ENCODE measurements around the gene SLCO6A1.

SLCO6A1 gene

GRCh38 chr5:102450313-102450990 lies 48.3 kb downstream of the SLCO6A1 start:
- H3K9ac ChIP-seq (ENCODE audit: low read length), result no peak overlapping the region
- H3K4me1 ChIP-seq (ENCODE audit: low read length), result peaks cover 4% of the 10 kb centered on the region; the same call in 1 of the 2 replicates
- TF ChIP-seq CTCF (IDR thresholded peaks at IDR 0.05; ENCODE audit: low read depth, low read length) (peak; percentile 44), EZH2phosphoT487 (IDR thresholded peaks at IDR 0.05; ENCODE audit: low read depth) (no peak)

GRCh38 chr5:102433473-102433872 lies 65.3 kb downstream of the SLCO6A1 start:
- no peak overlapping the region for H3K4me2 ChIP-seq (ENCODE audit: low read length)
- H4K20me1 ChIP-seq (ENCODE audit: insufficient read depth, low read length), result no peaks in the 10 kb centered on the region
- H3K9me3 ChIP-seq (ENCODE audit: insufficient read depth, low read length), result no peaks in the 10 kb centered on the region
- H3K36me3 ChIP-seq (replicated peaks; ENCODE audit: low read depth, low read length), result no peaks in the 10 kb centered on the region
- TF ChIP-seq EZH2phosphoT487 (IDR thresholded peaks at IDR 0.05; ENCODE audit: low read depth) (no peak), CTCF (IDR thresholded peaks at IDR 0.05; ENCODE audit: low read depth, low read length) (no peak)
- no peak overlapping the region for H3K27ac ChIP-seq (ENCODE audit: low read length)
- no peak overlapping the region for H3K4me3 ChIP-seq (ENCODE audit: low read length)
- no peaks in the 10 kb centered on the region for H3K79me2 ChIP-seq (ENCODE audit: low read length)
- no peak overlapping the region for H3K9ac ChIP-seq (ENCODE audit: low read length)
- no peaks in the 10 kb centered on the region for H3K27me3 ChIP-seq (ENCODE audit: low read depth, low read length)
- H3K4me1 ChIP-seq (ENCODE audit: low read length), result no peaks in the 10 kb centered on the region
- no peak overlapping the region for H2AFZ ChIP-seq (ENCODE audit: low read depth, low read length)

More at GRCh38 chr5:102450313-102450990, 48.3 kb downstream of the SLCO6A1 start:
- H4K20me1 ChIP-seq (ENCODE audit: insufficient read depth, low read length), result no peaks in the 10 kb centered on the region
- H3K4me2 ChIP-seq (ENCODE audit: low read length), result no peak overlapping the region
- no peaks in the 10 kb centered on the region for H3K9me3 ChIP-seq (ENCODE audit: insufficient read depth, low read length)
- peak overlapping the region; percentile 41; the same call in 1 of the 2 replicates for H2AFZ ChIP-seq (ENCODE audit: low read depth, low read length)
- no peaks in the 10 kb centered on the region for H3K27me3 ChIP-seq (ENCODE audit: low read depth, low read length)
- no peaks in the 10 kb centered on the region for H3K36me3 ChIP-seq (replicated peaks; ENCODE audit: low read depth, low read length)
- H3K79me2 ChIP-seq (ENCODE audit: low read length), result no peaks in the 10 kb centered on the region
- no peak overlapping the region for H3K27ac ChIP-seq (ENCODE audit: low read length)
- H3K4me3 ChIP-seq (ENCODE audit: low read length), result no peak overlapping the region

GRCh38 chr5:102421647-102422046 lies 77.2 kb downstream of the SLCO6A1 start:
- Histone ChIP-seq H4K20me1 (ENCODE audit: insufficient read depth, low read length) (no peaks in the 10 kb centered on the region), H3K4me3 (ENCODE audit: low read length) (no peak overlapping the region), H3K79me2 (ENCODE audit: low read length) (no peaks in the 10 kb centered on the region), H3K36me3 (replicated peaks; ENCODE audit: low read depth, low read length) (no peaks in the 10 kb centered on the region), H3K9ac (ENCODE audit: low read length) (no peak overlapping the region), H3K27me3 (ENCODE audit: low read depth, low read length) (no peaks in the 10 kb centered on the region), H3K4me1 (ENCODE audit: low read length) (no peaks in the 10 kb centered on the region), H3K27ac (ENCODE audit: low read length) (no peak overlapping the region), H3K4me2 (ENCODE audit: low read length) (no peak overlapping the region), H3K9me3 (ENCODE audit: insufficient read depth, low read length) (no peaks in the 10 kb centered on the region), H2AFZ (ENCODE audit: low read depth, low read length) (no peak overlapping the region)
- TF ChIP-seq CTCF (IDR thresholded peaks at IDR 0.05; ENCODE audit: low read depth, low read length) (no peak), EZH2phosphoT487 (IDR thresholded peaks at IDR 0.05; ENCODE audit: low read depth) (no peak)

GRCh38 chr5:102418531-102418930 lies 80.3 kb downstream of the SLCO6A1 start:
- no peak overlapping the region for H2AFZ ChIP-seq (ENCODE audit: low read depth, low read length)
- no peak overlapping the region for H3K27ac ChIP-seq (ENCODE audit: low read length)
- H3K36me3 ChIP-seq (replicated peaks; ENCODE audit: low read depth, low read length), result no peaks in the 10 kb centered on the region
- no peak overlapping the region for H3K9ac ChIP-seq (ENCODE audit: low read length)
- H3K4me2 ChIP-seq (ENCODE audit: low read length), result no peak overlapping the region
- no peak for TF ChIP-seq CTCF (IDR thresholded peaks at IDR 0.05; ENCODE audit: low read depth, low read length)
- TF ChIP-seq EZH2phosphoT487 (IDR thresholded peaks at IDR 0.05; ENCODE audit: low read depth), result no peak
- no peaks in the 10 kb centered on the region for H3K79me2 ChIP-seq (ENCODE audit: low read length)
- no peaks in the 10 kb centered on the region for H3K9me3 ChIP-seq (ENCODE audit: insufficient read depth, low read length)
- no peaks in the 10 kb centered on the region for H3K4me1 ChIP-seq (ENCODE audit: low read length)
- no peaks in the 10 kb centered on the region for H3K27me3 ChIP-seq (ENCODE audit: low read depth, low read length)
- H4K20me1 ChIP-seq (ENCODE audit: insufficient read depth, low read length), result no peaks in the 10 kb centered on the region
- H3K4me3 ChIP-seq (ENCODE audit: low read length), result no peak overlapping the region

All from OCI-LY3 (cell line).